Fibroblast of pulmonary artery (primary cell): ENCODE measurements around the gene ULK2.

Experiments used
- DNase-seq: peaks from one replicate; pipeline ENCODE4 v3.0.0-alpha.2; 2010; ENCODE audit warnings: low read depth
- H3K4me3 ChIP-seq: replicated peaks from 2 replicates; pipeline ENCODE4 v1.5.1; 2011; ENCODE audit warnings: low read depth, mild to moderate bottlenecking, control low read depth, low read length, moderate library complexity
- TF ChIP-seq, protein P1 (sequence below): IDR thresholded peaks from 2 replicates; pipeline ENCODE4 v1.5.1; 2011; ENCODE audit warnings: mild to moderate bottlenecking, control low read depth, low read length, inconsistent platforms; ENCODE audit errors: missing control alignments

The ULK2 gene

DNA sequence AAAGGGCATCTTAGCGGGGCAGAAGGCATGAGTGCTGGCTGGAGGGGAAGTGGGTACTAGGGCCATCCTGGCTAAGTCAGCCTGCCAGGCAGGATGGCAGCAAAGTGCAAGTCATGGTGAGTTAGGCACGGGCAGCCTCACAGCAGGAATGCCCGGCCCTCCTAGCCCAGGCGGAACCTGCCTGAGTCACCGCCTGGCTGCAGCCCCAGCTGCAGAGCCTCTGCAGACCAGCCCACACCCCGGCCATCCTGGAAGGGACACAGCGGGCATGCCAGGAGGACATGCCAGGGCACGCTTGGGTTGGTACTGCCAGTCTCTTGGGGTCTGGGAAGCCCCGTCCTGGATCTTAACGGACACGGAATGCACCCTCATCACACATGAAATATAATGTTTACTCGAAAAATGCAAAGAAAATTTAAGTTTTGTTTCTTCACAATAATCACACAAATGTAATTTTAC lies 114.7 kb downstream of the ULK2 start:
- TF ChIP-seq, protein P1, sequence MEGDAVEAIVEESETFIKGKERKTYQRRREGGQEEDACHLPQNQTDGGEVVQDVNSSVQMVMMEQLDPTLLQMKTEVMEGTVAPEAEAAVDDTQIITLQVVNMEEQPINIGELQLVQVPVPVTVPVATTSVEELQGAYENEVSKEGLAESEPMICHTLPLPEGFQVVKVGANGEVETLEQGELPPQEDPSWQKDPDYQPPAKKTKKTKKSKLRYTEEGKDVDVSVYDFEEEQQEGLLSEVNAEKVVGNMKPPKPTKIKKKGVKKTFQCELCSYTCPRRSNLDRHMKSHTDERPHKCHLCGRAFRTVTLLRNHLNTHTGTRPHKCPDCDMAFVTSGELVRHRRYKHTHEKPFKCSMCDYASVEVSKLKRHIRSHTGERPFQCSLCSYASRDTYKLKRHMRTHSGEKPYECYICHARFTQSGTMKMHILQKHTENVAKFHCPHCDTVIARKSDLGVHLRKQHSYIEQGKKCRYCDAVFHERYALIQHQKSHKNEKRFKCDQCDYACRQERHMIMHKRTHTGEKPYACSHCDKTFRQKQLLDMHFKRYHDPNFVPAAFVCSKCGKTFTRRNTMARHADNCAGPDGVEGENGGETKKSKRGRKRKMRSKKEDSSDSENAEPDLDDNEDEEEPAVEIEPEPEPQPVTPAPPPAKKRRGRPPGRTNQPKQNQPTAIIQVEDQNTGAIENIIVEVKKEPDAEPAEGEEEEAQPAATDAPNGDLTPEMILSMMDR = no peak
- peak; percentile 77 for DNase-seq
- no peak overlapping the region for H3K4me3 ChIP-seq

DNA sequence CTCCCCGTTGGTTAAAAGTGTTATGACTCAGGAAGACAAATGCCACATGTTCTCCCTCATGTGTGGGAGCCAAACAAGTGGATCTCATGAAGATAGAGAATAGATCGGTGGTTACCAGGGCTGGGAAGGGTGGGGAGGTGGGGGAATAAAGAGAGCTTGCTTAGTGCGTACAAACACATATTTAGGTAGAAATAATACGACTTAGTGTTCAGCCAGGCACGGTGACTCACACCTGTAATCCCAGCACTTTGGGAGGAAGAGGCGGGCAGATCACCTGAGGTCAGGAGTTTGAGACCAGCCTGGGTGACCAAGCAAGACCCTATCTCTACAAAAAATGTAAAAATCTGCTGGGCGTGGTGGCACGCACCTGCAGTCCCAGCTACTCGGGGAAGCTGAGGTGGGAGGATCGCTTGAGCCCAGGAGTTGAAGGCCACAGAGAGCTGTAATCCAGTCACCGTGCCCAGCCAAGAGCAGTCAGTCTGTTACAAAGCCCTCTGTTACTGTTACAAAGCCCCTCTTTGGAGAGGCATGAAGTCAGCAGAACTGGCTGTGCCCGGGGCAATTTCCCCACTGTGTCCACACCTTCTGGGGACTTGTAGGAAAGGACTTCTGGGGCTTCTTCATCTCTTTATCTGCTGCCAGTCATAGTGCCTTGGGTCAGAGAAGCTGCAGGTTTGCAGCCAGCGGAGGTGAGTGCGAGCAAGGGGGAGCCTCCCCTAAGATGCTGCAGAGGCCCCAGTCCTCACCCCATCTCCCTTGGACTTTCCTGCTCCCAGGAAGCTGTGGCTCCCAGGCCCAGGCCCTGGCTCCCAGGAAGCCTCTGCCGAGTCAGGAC lies 115.3 kb downstream of the ULK2 start:
- TF ChIP-seq, protein P1 = no peak
- no peak overlapping the region for H3K4me3 ChIP-seq
- DNase-seq = no peak

DNA sequence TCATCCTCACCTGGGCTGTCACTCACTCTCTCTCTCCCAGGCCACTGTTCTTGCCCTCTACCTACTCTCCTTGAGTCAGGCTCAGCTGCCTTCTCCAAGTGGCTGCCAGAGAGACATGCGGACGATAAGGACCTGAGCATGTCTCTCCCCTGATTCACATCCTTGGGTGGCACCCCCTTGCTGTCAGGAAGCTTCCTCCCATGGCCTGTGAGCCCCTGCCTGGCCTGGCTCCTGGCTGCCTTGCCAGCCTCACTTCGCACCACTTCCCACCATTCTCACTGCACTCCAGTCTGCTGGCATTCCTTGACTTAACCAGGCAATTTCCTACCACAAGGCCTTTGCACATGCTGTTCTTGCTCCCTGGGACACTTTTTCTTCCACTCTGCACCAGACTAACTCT lies 116.9 kb downstream of the ULK2 start:
- H3K4me3 ChIP-seq = no peak overlapping the region
- TF ChIP-seq, protein P1 = no peak
- DNase-seq = no peak

GRCh38 chr17:19750020-19750572 lies 117.6 kb downstream of the ULK2 start:
- TF ChIP-seq, protein P1 = no peak
- DNase-seq = no peak
- H3K4me3 ChIP-seq = no peak overlapping the region

DNA sequence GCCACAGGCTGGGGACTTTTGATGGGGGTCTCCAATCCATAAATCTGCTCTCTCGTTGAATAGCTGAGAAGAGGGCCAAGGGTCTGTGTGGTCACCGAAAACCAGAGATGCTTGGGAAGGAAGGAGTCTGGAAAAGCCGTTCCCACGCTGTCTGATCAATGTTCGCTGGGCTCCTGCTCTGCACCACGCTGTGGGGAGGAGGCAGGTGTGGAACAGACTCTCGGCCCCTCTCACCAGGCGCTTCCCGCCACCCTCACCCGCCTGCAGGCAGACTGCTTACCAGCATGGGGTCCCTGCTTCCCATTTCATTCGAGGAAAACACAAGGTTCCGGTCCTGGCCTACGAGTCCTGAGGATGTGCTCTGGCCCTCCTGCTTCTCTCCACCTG lies 118.9 kb downstream of the ULK2 start:
- DNase-seq = no peak
- TF ChIP-seq, protein P1 = no peak
- no peak overlapping the region for H3K4me3 ChIP-seq

DNA sequence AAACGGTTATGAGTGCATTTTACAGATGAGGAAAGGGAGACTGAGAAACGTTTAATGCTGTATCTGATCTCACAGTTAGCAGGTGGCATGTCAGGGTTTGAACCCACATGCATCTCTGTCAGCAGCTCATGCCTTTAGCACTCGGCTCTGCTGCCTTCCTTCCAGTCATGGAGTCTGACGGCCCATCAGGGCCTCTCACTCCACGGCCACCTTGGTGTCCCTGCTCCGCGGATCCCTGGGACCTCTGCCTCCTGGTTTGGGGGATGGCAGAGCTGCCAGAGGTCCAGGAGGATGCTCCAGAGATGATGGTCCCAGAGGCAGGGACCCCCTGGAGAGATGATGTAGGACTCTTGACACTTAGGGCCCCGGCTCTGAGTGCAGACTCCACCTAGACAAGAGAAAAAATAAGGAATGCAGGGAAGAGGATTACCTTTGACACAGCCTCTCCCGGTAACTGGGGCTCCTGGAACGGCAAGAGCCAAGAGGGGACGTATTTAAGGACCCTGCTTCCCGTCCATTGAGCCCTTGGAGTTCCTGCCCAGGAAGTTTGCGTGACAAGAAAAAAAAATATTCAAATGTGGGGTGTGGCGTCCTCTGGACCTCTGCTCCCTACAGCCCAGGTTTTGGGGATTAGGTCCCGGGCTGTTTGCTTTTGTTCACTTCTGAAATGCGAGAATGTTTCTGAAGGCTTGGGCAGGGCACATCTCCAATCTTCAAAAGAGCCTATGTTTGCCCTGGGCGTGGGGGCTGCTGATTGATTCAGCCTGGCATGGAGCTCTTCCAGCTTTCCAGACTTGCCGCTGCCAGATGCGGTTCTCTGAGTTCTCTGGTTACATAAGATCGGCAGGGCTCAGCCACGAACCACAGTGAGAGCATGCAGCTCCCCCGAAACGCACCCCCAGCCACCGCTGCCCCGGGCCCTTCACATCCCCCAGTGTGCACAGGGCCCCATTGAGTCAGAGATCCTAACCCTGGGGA lies 119.6 kb downstream of the ULK2 start, which contains the start of gene ALDH3A1:
ALDH3A1 (minus strand) TSS at position 470 of the 978 bp plus-strand sequence. CDS start 3,169 bp downstream, outside the sequence.
- H3K4me3 ChIP-seq = no peak within 1 kb of the TSS
- TF ChIP-seq, protein P1 = no peak
- DNase-seq = no peak
